Hippocampal formation (tissue), 2 donors: ENCODE measurements around the gene DPY19L1.
"Not testable (repeated sequence)": the region's sequence is repeated elsewhere in the genome, so short reads cannot be mapped to it uniquely, and the experiment has no call there.

Experiments
- DNase-seq, 2 donors: peaks; one replicate each; lab custom pipeline; 2025; lab: John Stamatoyannopoulos, UW

DPY19L1 gene

DNA sequence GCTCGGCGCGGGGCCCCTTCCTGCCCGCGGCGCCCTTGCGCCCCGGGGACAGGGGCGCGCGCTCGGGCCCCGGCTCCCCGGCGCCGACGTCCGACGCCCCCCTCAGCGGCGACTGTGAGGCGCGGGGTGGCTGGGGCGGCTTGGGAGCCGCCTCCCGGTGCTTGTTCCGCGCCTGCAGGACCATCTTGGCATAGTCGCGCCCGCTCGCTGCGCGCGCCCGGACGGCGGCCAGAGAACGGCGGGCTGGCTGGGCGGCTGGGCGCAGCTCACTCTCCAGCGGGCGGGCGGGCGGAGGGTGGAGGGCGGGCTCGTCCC, at the start of gene DPY19L1:
DPY19L1 (minus strand) TSS at position 275 of the 315 bp plus-strand sequence; CDS start at position 184, 91 bp downstream.
- DNase-seq: no peak

DNA sequence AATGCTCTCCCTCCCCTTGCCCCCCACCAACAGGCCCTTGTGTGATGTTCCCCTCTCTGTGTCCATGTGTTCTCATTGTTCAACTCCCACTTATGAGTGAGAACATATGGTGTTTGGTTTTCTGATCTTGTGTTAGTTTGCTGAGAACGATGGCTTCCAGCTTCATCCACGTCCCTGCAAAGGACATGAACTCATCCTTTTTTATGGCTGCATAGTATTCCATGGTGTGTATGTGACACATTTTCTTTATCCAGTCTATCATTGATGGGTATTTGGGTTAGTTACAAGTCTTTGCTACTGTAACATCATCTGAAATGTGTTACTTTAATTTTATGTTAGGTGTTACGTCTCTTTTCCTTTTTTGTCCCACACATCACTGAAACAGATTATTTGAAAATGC, 42.2 kb upstream of the DPY19L1 start:
- DNase-seq: not testable (repeated sequence)

DNA sequence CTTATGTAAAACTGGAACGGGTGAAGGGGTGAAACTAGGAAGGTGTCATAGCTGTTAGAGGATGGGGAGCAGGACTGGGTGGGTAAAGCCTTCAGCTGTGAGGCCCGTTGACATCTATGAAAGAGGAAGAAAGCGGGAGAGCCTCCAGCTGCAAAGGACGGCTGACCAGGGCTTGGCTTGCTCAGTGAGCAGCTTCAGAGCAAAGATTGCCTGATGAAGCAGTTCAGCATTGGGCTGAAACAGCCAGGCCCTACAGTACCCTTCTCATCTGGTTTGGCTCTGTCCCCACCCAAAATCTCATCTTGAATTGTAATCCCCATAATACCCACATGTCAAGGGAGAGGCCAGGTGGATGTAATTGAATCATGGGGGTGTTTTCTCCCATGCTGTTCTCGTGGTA, 36.7 kb upstream of the DPY19L1 start:
- DNase-seq: not testable (repeated sequence)

DNA sequence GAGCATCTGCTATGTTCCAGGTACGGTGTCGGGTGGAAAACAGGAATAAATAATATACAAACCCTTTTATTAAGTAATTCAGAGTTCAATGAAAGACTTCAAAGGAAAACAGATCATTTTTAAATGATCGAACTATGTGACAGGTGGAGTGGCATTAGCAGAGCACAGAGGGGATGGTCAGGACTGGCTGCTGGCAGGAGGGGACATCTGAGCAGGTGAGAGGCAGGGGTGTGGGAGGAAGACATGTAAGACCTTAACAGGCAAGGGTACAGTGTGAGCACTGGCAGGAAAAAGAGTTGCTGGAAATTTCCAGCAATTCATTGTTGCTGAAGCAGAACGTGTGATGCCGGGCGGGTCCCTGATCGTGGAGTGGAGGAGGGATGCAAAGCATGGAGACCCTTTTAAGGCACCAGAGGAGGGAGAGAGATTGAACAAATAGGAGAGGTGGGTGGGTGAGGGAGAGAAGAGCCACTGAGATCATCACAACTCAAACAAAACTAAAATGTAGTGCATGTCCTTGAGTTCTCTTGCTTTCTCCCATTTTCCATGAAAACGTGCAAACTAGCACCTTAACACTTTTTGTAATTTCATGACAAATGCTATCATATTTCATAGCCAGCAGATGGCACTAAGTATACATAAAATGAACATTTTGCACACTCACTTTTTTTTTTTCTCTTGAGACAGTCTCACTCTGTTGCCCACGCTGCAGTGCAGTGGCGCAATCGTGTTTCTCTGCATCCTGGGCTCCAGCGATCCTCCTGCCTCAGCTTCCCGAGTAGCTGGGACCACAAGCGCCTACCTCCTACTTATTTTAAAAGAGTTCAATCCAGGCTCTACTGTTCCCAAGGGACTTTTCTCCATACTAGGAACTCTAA, 35.9 kb upstream of the DPY19L1 start:
- DNase-seq: peak in 1 of 2 donors; percentile 11

DNA sequence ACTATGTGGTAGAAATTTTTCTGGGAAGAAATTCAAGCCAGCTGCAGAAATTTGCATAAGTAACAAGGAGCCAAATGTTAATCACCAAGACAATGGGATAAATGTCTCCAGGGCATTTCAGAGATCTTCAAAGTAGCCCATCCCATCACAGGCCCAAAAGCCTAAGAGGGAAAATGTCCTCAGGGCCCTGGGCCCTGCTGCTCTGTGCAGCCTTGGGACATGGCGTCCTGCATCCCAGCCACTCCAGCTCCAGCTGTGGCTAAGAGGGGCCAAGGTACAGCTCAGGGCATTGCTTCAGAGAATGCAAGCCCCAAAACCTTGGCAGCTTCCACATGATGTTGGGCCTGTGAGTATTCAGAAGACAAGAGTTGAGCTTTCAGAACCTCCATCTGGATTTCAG, 31.8 kb upstream of the DPY19L1 start:
- not testable (repeated sequence) for DNase-seq

DNA sequence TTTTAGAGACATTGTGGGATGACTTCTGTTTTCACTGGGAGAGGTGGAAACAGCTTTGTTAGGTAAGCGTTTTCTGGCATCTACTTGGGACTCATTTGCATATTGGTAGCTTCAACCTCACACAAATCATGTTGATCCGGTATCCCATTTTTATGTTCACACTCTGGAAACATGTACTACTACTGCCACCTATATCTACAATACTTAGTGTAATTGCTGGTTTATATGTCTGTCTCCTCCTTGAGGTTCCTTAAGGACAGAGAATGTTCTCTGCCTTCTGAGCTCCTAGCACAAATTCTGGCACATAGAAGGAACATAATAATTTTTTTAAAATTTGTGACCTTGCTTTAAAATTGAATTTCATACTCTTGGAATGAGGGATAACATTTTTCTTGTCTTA, 28.1 kb upstream of the DPY19L1 start:
- DNase-seq: not testable (repeated sequence)

DNA sequence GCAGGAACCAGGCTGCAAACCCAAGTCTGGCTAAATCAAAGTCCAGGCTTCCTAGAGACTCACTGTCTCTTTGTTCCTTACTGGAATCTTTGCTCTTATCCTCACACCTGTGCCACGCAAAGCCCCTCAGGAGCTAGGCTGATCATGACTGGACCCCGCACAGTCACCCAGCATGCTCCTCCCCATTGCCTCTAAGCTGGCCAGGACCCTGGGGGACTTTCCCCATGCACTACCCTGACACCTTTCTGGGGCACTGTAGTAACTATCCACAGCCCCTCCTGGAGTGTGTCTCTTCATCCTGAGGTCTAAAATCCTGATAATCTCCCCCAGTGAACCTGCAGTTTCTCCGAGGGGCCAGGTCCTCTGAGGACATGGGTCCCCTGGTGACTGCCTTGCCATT, 21.3 kb upstream of the DPY19L1 start:
- DNase-seq: not testable (repeated sequence)

DNA sequence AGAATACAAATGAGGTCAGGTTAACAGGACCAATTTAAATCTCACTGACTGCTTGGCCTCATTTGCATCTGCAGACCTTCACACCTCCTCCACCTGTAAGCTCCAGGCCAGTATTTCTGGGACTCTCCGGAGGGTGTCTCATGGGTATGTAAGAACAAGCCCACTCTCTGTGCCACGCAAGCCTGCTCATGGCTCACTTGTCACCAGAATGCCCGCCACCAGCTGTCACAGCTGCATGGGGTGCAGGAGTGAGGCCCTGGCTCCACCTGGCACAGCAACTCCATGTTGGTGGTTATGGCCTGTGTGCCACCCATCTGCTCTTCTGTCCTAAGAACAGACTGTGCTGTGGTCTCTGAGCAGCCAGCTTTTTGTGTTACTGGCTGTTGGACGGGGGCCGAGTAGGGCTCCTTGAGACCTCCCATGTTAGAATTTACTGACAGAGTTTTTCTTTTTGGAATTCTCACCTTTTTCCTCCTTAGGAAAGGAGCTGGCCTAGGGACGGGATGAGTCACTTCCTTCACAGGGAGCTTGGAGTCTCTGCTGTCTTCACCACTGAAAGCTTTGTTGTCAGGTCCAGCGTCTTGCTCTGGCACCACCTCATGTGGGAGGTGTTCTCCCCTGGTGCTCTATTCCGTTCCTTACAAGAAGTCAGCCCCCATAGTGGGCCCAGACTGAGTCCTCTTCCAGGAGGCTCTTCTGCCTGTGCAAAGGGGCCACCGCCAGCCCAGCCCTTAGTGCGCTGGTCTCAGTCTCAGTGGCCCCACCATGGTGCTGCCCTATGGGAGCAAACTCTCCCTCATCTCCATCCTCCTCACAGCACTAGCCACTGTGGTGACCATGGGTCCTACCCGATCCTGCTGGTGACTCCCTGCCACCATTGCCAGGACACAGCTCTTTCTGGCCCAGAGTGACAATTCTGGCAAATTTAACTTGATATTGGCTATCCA, 20.5 kb upstream of the DPY19L1 start:
- not testable (repeated sequence) for DNase-seq

DNA sequence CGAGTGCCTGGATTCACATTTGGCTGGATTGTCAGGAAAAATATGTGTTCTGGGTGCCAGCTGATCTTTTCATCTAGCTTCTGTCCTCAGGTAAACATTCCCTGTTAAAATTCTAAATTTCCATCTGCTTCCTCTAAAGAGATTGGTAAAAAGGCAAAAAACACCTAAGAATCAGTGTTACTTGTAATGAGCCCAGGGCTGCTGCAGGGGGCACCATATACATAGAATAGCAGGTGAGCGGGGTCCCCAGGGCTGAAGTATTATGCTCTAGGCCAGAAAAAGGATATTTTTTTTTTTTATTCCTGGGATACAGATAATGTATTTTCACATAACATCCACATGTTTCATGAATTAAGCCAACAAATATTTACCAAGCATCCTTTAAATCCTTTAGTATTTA, 18.4 kb upstream of the DPY19L1 start:
- DNase-seq: not testable (repeated sequence)

DNA sequence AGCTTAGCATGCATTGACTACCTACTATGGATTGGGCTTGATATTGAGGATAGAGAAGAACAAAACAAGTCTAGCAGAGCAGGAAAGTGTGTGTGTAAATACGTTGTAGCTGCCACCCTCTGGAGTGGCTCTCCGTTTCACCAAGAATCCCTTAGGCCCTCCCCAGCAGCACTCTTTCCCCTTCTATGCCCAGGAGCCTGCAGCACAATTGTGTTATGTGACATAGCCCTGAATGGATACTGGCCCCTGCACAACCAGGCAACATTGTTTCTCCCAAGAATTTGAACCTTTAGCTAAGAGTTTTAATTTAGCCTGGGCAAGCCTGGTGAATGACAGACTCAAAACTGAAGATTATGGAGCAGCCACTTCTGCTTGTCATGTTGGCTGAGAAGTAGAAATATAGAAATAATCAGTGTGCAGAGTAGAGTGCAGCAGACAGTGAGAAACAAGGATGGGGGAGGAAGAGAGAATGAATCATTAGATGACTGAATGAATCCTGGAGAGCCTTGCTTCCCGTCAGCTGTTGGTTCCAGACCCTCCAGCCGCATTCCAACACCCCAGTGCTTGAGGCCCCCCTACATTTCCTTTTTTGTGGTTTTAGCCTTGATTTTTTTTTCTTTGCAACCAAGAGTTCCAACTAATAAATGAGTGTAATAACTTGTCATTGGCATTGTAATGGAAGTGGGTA, 16.3 kb upstream of the DPY19L1 start:
- DNase-seq: not testable (repeated sequence)

DNA sequence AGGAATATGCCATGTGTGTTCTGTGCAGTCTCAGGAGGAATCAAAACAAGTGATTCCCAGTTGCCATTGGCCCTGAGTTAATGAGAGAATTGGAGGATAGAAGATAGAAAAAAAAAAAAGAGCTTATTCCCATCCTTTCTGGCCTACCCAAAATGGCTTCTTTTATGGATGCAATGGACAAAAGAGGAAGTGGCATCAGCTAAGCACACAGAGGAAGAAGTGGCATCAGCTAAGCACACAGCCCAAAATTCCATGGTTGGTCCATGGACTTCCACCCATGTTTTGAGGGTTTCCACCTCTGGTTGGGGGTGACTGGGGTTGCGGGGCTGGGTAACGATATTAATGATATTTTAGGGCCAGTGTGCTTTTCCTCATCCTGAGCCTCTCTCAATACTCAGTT, 11.1 kb upstream of the DPY19L1 start:
- DNase-seq: not testable (repeated sequence)

DNA sequence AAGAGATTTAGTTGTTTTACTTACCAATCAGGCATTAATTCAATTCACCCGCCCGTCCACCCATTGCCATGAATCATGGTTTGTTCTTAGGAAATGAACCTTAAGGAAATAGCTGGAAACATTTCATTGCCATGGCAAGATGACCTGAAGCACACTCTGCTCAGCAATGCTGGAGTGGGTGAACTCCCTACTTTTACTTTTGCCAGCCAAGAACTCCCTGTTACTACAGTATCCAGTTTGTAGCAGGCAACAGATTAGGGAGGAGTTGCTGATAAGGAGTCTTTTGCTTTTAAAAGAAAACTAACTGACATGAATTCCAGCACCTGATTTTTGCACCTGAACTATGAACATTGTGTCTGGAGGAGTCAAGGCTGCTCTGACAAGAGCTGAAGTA, 10.6 kb upstream of the DPY19L1 start:
- not testable (repeated sequence) for DNase-seq

DNA sequence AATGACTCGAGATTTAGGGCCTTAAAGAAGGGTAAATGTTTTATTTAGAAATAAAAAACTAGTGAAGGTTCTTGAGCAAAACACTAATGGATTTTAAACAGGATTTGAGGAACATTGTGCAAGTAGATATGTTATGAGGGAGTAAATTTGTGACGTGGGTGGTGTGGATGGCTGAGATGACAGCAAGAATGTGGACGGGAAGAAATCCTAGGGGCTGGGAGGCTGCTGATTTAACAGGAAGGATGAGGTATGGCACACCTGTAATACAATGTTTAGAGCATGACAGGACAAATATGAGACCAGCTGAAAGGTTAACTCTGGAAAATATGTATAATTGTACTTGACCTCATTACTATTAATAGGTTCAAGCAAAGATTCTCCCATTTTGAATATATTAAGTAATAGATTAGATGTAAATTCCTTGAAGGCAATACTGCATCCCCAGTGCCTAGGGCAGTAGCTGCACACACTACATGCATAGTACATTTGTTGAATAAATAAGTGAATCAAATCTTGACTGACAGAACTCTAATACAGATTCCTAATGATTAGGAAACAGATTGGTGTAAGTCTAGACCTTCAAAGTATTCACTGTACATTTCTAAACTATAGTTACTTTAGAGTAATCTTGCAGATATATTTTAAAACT, 10.1 kb upstream of the DPY19L1 start:
- not testable (repeated sequence) for DNase-seq

DNA sequence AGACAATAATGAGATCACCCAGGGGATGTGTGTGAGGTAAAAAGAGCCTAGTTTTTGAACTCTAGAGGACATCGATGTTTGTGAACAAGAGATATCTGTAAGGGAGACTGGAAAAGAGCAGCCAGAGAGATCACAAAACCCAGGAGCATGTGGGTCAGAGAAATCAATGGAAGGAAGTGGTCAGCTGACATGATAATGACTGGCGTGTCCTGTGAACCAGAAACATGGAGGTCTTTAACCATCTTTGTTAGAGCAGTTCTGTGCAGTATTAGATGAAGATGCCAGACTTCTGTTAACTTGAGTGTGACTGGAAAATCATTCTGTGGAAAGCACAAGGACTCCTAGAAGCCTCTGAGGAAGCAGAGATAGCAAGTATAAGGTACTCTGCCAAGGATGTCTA, 6.0 kb upstream of the DPY19L1 start:
- not testable (repeated sequence) for DNase-seq

DNA sequence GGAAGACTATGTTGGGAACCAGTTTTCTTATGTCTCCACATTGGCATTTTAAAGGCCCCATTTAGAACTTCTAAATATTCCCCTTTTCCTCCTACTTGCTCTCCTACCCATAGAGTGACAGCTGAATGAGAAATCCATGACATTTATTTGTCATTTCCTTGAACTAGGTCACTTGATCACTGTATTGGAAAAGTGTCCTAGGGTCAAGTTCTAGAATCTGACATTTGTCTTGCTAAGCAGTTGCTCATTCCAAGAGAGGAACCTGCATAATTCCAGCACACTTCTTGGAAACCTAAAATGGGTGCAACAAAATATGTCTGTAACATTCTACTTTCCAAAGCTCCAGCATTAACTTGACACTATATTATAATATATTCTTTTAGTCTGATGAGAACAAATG, 3.6 kb upstream of the DPY19L1 start:
- no peak for DNase-seq

DNA sequence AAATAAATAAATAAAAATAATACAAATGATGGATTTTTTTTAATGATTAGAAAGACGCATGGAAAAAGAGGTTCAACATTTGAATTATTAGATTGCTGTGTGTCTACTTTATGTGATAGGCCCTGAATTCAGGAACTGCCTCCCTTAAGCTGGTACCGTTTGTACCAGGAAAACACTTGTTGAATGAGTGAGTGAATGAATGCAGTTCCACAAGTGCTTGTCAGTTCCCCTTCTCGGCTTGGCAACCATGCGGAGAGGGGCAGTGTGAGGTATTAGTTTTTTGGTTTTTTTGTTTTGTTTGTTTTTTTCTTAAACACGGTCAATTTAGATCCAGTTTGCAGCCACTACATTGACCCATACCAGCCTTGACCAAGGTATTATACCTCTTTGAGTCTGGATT, 2.1 kb upstream of the DPY19L1 start:
- DNase-seq: no peak

DNA sequence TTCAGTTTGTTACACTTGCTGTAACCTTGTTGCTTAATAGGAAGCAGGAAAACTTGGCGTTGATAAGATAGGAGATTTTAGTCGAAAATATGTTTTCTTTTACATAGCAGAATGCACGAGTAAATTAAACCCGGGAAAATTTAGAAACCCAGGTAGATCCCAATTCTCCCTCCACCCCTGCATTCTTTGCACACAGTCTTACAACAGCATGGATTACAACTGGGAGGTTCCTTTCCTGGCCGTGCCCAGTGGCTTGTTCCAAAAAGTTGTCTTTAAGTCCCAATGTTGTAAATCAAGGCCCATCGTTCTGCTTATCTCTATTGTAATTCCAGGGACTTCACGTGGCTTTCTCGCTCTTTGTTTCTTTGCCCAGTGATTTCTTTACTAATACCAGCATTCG, 1.1 kb upstream of the DPY19L1 start:
- no peak for DNase-seq

DNA sequence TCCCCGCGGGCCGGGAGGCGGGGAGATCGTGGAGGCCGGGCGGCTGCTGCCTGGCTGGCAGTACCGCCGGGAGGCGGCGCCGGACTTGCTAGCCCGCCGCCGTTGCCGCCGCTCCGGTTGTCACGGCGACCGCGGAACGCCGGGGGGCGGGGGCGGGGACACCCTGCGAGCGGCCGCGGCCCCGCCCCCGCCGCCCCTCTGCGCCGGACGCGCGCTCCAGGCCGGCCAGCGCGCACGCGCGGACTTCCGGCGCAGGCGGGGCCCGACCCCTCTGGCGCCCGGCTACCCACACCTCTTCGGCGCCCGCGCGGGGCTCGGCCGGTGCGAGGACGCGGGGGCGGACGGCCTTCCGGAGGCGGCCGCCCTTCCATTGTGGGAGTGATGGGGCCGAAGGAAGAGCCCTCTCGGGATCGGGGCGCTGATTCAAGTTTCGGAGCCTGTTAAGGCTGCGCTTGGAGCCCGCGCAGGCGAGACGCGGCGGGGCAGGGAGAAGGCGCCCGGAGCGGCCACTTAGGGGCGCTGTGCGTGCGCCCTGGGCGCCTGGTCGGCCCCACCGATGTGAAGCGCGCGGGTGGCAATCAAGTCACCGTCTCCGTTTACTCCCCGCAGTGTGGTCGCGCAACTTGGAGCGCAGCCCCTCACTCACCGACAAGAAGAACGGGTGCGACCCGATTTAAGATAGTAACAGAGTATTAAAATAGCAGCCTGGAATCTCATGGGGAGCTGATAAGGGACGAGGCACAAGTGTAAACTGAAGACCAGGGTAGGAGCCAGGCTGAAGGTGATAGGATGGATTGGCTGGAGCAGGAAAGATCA, 449 bp upstream of the DPY19L1 start:
- DNase-seq: peak; percentile 92

DNA sequence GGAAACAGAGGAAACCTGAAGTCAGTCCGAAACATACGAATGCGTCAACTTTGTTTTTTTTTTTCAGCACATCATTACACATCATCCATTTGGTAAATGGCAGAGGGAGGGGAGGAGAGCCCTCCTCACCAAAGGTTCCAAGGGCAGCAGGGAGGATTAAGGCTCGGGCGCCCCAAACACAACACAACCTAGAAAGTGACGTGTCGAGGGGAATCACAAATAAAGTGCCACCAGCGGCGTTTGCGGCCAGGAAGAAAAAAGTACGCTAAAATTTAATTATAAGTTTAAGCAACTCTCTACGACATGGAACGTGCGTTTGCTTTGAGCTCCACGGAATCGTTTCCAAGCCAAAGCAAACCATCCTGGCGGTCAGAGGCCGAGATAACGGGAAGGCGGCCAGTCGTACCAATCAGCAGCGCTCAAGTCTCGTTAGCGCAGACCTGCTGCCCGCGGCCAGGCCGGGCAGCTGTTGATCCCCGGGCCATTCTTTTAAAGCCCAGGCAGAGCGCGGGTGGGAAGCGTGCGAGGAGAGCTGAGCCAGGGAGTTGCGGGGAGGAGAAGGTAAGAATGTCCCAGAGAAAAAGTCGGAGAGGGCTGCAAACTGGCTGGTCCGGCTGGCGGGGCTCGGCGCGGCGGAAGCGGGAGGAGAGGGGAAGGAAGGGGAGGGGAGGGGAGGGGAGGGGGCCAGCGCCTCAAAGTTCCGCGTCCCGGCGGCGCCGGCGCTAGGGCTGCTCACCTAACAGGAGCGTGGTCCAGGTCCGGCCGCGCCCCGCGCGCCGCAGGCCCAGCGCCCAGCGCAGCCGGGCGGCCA, 719 bp downstream of the DPY19L1 start:
- peak; percentile 17 to 60 for DNase-seq

DNA sequence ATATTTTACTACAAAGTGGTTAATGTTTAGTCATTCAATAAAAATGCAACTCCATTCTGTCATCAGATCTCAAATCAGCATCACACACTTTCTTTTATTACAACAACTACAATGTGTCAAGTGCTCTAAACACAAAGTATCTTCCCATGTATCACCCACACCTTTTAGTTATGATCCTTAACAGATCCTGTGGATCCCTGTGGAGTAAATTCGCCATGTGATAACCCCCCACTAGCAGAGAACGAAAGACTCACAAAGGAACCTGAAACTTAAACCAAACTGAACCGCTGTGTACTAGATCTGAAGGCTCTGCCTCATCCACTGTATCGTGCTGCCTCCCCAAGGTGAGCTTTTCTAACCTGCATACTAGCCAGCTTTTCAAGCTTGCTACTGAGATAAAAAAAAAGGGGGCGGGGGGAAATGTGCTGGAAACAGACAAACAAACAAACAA, 1.7 kb downstream of the DPY19L1 start:
- peak in 1 of 2 donors; percentile 27 for DNase-seq
